NCI-H774 (cell line): ENCODE results near the gene DHFR2.
"Not testable (repeated sequence)": the region's sequence is repeated elsewhere in the genome, so short reads cannot be mapped to it uniquely, and the experiment has no call there.

ENCODE experiments used
- DNase-seq: peaks from one replicate; lab custom pipeline; 2025; lab: John Stamatoyannopoulos, UW

Gene DHFR2

GRCh38 chr3:94062513-94063404 lies at the start of gene DHFR2, which contains the start of gene NSUN3:
DHFR2 (minus strand) TSS chr3:94062916; CDS start chr3:94061511, 1,405 bp downstream.
NSUN3 (plus strand) TSS chr3:94063061; CDS start chr3:94063127, 66 bp downstream.
- peak; percentile 95 for DNase-seq

- no peak for DNase-seq
Measured at GRCh38 chr3:94110854-94111253, 48.1 kb upstream of the DHFR2 start.

- not testable (repeated sequence) for DNase-seq
Measured at GRCh38 chr3:94110232-94110631, 47.5 kb upstream of the DHFR2 start.

- no peak for DNase-seq
Measured at GRCh38 chr3:94106268-94106667, 43.6 kb upstream of the DHFR2 start.

GRCh38 chr3:94101860-94102259 lies 39.1 kb upstream of the DHFR2 start:
- no peak for DNase-seq

- no peak for DNase-seq
Measured at GRCh38 chr3:94099311-94099710, 36.6 kb upstream of the DHFR2 start.

GRCh38 chr3:94098452-94098851 lies 35.7 kb upstream of the DHFR2 start:
- DNase-seq, result no peak

GRCh38 chr3:94095111-94095510 lies 32.4 kb upstream of the DHFR2 start:
- DNase-seq, result no peak

GRCh38 chr3:94093151-94093550 lies 30.4 kb upstream of the DHFR2 start:
- no peak for DNase-seq

- no peak for DNase-seq
Measured at GRCh38 chr3:94092086-94092485, 29.4 kb upstream of the DHFR2 start.

GRCh38 chr3:94089126-94089525 lies 26.4 kb upstream of the DHFR2 start:
- no peak for DNase-seq

- DNase-seq, result no peak
Measured at GRCh38 chr3:94083261-94083660, 20.5 kb upstream of the DHFR2 start.

GRCh38 chr3:94082391-94082937 lies 19.7 kb upstream of the DHFR2 start:
- peak; percentile 52 for DNase-seq

- DNase-seq, result no peak
Measured at GRCh38 chr3:94081884-94082283, 19.2 kb upstream of the DHFR2 start.

GRCh38 chr3:94080552-94080951 lies 17.8 kb upstream of the DHFR2 start:
- DNase-seq, result peak; percentile 13

- no peak for DNase-seq
Measured at GRCh38 chr3:94076055-94076454, 13.3 kb upstream of the DHFR2 start.

GRCh38 chr3:94071713-94072284 lies 9.1 kb upstream of the DHFR2 start:
- DNase-seq, result no peak

- no peak for DNase-seq
Measured at GRCh38 chr3:94070341-94070911, 7.7 kb upstream of the DHFR2 start.

- DNase-seq, result no peak
Measured at GRCh38 chr3:94069194-94069813, 6.6 kb upstream of the DHFR2 start.

GRCh38 chr3:94066506-94067500 lies 4.1 kb upstream of the DHFR2 start:
- no peak for DNase-seq
